NCI-H774 (cell line): Measurements from ENCODE around the gene BCOR.

Experiments used
- DNase-seq: peaks from one replicate; lab custom pipeline; 2025; lab: John Stamatoyannopoulos, UW

The BCOR gene

DNA sequence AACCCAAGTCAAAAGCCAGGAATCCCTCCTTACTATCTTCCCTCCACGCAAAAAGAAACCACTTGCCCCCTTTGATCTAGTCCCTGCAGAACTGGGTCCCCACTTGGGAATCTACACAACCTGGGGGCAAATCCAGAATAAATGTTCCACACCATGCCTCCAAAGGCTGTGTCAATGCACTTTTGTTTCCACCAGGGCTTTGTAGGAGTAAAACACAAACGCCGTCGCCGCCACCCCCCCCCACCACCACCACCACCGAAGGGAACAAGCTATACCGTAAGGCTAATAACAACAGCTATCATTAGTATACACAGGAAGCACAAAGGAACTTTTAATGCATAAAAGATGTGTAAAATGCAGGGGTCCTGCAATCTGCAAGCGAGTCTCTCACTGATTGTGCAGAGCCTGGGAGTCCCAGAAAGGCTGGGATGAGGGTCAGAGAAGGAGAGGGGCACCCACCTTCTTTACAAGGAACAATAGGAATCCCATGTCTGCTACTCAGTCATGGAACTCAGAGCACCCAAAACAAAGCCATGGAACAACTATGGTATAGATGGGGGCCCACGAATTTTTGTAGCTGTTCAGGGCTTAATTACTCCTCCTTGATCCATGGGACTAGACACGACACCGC, 13.2 kb downstream of the BCOR start:
- DNase-seq = no peak

DNA sequence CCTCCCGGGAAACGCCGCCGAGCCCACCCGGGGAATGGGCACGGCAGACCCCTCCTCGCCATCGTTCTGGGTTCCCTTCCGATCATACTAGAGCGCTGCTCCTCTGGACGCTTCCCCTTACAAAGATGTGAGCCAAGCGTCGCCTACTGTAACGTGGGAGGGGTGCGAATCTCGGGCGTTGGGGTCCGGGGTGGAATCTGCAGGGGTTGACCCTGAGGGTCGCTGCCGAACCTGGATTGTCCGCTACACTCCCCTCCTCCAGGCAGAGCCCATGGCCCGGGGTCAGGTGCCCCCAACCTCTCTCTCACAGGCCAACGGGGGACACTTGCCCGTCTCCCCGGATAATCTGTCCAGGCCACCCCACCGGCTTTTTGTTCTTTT, 13.8 kb downstream of the BCOR start:
- DNase-seq = no peak

DNA sequence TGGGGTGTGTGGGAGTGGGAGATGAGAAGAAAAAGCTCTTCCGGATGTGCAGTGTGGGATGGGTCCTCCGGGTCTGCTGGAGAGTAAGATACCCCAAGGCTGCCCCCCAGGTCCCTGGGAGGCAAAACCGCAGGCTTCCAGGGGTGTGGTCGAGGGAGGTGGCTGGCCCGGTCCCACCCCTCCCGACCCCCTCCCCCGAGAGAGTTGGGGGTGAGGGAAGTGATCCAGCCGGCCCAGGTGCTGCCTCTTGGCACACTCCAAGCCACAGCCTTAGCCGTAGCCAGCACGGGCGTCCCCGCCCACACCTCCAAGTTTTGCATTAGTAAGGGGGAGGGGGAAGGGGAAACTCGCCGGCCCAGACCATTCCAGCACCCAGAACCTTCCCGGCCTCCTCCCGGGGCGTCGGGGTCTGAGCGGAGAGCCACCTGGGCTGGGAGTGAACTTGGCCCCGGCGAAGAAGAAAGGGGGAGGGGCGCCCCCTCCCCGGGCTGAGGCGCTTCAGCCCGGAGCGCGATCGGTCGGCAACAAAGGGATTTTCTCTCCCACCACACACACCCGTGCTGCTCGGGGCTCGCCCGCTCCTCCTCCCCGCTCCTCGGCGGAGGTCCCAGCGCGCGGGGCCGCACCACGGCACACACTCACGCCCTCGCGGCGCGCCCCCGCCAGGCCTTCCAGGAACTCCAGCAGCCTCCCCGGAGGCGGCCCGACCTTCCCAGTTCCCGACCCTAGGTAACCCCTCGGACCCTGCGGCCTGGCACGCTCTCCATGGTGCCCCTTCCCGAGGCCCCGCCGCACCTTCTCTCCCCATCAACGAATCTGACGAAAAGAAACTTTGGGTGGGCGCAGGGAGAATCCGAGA, 14.4 kb downstream of the BCOR start:
- no peak for DNase-seq

GRCh38 chrX:40082447-40083119, 15.2 kb downstream of the BCOR start:
- no peak for DNase-seq

- no peak for DNase-seq
Observed at GRCh38 chrX:40081679-40082068, 16.1 kb downstream of the BCOR start.

DNA sequence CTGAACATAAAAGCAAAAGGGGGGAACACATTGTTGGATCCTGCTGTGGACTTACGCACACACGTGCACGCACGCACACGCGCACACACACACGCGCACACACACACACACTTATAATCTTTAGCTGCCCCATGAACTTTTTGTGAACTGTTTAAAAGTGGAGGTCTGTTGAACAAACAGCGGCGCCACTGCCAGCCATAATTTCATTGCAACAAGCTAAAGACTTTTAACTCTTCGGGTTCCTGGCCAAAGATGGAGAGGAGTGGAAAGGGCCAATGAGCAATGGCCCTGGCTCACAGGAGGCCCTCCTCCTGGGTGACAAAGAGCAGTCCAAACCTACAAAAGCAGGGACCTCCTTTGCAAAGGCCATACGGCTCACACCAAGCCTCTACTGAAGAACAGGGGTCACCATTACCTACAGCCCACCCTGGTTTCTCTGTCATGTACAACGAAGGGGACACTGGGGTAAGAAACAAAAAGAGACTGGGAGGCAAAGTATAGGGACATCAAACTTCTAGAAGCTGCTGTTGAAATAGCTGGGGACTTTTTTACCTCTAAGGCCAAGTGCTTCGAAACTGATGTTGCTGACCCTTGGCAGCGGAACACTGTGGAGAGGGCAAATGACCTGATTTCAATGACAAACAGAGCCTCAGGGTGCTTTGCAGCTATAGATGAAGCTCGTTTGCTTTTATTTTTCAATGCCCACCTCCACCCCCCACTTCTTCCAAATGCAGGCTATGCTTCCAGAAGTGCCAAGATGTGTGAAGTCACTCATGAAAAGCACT, 16.7 kb downstream of the BCOR start:
- no peak for DNase-seq

- no peak for DNase-seq
Observed at GRCh38 chrX:40079572-40079971, 18.2 kb downstream of the BCOR start.

GRCh38 chrX:40078489-40079227, 19.1 kb downstream of the BCOR start:
- DNase-seq = no peak

- DNase-seq = no peak
Observed at GRCh38 chrX:40077906-40078305, 19.9 kb downstream of the BCOR start.

- no peak for DNase-seq
Observed at GRCh38 chrX:40076750-40077575, 20.8 kb downstream of the BCOR start.

- no peak for DNase-seq
Observed at GRCh38 chrX:40074959-40075332, 22.8 kb downstream of the BCOR start.

- no peak for DNase-seq
Observed at GRCh38 chrX:40074080-40074958, 23.4 kb downstream of the BCOR start.

DNA sequence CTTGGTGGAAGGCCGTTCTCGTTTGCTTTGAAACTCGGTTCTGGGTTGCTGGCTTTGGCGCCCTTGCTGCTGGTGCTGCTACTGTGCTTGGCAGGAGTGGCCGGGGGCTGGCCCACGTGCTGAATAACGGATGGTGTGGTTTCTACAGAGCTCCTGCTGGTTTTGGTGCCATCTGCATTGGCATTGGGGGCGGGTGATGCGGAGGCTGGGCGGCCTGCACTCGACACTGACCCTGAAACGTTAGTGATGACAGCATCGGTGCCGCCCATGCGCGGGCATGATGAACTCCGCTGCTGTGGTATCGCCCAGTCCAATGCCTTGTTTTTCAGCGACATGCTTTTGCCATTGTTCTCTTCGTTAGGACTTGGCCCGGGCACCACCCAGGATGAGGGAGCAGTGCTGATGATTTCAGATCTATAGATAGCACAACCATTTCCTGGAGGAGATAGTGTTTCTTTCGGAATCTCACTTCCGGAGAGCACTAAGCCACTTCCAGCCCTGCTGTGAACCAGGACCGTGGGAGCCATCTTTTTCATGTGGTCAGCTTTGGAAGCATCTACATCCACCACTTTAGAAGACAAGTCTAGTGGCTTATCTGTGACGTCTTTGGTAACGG, 24.2 kb downstream of the BCOR start:
- DNase-seq = no peak

- no peak for DNase-seq
Observed at GRCh38 chrX:40072246-40072645, 25.5 kb downstream of the BCOR start.

GRCh38 chrX:40068048-40068447, 29.7 kb downstream of the BCOR start:
- DNase-seq = no peak

DNA sequence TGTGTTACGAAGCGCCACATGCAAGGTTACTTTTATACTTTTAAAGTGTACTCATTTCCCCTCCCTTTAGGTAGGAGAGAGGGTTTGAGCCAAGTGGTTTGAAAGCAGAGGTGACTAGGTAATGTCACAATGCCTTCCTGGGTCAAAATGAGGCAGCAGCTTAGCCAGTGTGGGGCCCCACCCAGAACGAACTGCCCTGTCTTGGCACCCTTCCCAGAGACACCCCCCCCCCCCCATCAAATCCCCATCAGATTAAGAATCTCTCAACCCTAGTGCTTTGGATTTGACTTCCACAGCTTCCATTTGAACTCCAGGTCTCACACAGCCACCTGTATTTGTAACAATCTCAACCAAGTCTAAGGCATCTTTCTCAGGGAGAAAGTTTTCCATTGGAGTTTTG, 31.1 kb downstream of the BCOR start:
- DNase-seq = no peak

- no peak for DNase-seq
Observed at GRCh38 chrX:40065296-40066046, 32.3 kb downstream of the BCOR start.

GRCh38 chrX:40064055-40064597, 33.6 kb downstream of the BCOR start:
- DNase-seq = no peak
